GM23248 (cell line): ENCODE data around the gene PKD1L1.

Experiments used
- EZH2 ChIP-seq: fragments of 200-600 bp; sonication (generic); IDR thresholded peaks from 2 replicates; pipeline ENCODE4 v1.6.1; 2018; ENCODE audit warnings: antibody characterized with exemption, mild to moderate bottlenecking; ENCODE audit not compliant: insufficient read depth, poor library complexity, severe bottlenecking
- EZH2phosphoT487 ChIP-seq: fragments of 200-600 bp; sonication (generic); IDR thresholded peaks from 2 replicates; pipeline ENCODE4 v1.6.1; 2018; ENCODE audit warnings: antibody characterized with exemption, moderate library complexity, mild to moderate bottlenecking, low read depth; ENCODE audit not compliant: insufficient read depth

- TF ChIP-seq EZH2 (no peak), EZH2phosphoT487 (no peak)
Measured at GRCh38 chr7:47877336-47877735, 70.9 kb downstream of the PKD1L1 start.
